ENCODE data around the gene TASOR2.

Gene TASOR2

DNA sequence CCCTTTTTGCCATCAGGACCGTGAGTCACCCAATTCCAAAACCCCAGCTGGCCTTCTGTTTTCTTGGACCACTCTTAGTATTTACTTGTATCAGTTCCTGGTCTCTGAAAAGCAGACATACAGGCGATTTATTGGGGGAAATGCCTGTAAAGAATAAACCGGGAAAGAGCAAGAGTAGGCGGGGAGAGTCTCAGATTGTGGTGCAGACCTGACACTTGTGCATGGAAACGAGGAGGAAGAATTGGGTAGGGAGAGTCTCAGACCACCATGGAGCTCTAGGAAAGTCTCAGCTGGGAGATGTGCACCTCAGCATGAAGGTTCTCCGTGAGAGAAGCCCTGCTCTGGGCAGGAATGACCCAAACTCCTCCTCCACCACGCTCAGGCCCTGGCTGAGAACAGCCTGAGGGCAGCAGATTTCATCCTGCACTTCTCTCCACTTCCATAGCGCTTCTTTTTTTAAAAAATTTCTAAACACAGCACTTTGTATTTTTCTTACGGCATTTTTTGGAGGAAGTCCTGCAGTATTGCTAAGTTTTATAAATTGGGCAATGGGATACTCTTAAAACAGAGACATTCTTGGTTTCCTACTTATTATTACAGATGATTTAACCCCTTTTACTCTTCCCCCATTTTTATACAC is 6.1 kb upstream of the TASOR2 start:
- Histone ChIP-seq H3K9me3 (ENCODE audit: severe bottlenecking) (no peaks in the 10 kb centered on the region), H3K36me3 (ENCODE audit: low read depth) (no peaks in the 10 kb centered on the region), H3K27me3 (ENCODE audit: insufficient read depth, poor library complexity, severe bottlenecking) (no peaks in the 10 kb centered on the region), H3K4me3 (ENCODE audit: severe bottlenecking) (no peak overlapping the region), H3K27ac (ENCODE audit: poor library complexity, severe bottlenecking) (no peak overlapping the region), H3K4me1 (ENCODE audit: insufficient read depth, poor library complexity, severe bottlenecking) (no peaks in the 10 kb centered on the region)
- DNase-seq (ENCODE audit: low spot score) (no peak), ATAC-seq (ENCODE audit: low read depth) (no peak)
- TF ChIP-seq, protein P1, sequence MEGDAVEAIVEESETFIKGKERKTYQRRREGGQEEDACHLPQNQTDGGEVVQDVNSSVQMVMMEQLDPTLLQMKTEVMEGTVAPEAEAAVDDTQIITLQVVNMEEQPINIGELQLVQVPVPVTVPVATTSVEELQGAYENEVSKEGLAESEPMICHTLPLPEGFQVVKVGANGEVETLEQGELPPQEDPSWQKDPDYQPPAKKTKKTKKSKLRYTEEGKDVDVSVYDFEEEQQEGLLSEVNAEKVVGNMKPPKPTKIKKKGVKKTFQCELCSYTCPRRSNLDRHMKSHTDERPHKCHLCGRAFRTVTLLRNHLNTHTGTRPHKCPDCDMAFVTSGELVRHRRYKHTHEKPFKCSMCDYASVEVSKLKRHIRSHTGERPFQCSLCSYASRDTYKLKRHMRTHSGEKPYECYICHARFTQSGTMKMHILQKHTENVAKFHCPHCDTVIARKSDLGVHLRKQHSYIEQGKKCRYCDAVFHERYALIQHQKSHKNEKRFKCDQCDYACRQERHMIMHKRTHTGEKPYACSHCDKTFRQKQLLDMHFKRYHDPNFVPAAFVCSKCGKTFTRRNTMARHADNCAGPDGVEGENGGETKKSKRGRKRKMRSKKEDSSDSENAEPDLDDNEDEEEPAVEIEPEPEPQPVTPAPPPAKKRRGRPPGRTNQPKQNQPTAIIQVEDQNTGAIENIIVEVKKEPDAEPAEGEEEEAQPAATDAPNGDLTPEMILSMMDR (IDR thresholded peaks at IDR 0.05; ENCODE audit: poor library complexity, severe bottlenecking) = no peak

DNA sequence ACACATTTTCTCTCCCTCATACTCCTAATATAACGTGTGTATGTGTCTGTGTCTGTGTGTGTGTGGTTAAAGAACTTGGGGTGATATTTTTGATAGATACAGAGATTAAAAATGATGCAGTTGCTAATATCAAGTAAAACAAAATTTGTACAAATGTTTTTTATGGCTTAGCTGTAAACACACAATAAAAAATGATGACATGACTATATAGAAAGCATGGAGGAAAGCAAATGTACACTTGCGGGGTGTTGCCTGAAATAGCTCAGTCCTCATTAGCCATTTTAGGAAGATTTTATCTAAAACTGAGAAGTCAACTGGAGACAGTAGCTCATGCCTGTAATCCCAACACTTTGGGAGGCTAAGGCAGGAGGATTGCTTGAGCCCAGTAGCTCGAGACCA is 5.6 kb upstream of the TASOR2 start:
- ATAC-seq (ENCODE audit: low read depth) (no peak), DNase-seq (ENCODE audit: low spot score) (no peak)
- Histone ChIP-seq H3K27ac (ENCODE audit: poor library complexity, severe bottlenecking) (no peak overlapping the region), H3K4me1 (ENCODE audit: insufficient read depth, poor library complexity, severe bottlenecking) (peaks cover 1% of the 10 kb centered on the region), H3K36me3 (ENCODE audit: low read depth) (no peaks in the 10 kb centered on the region), H3K9me3 (ENCODE audit: severe bottlenecking) (no peaks in the 10 kb centered on the region), H3K4me3 (ENCODE audit: severe bottlenecking) (no peak overlapping the region), H3K27me3 (ENCODE audit: insufficient read depth, poor library complexity, severe bottlenecking) (no peaks in the 10 kb centered on the region)
- TF ChIP-seq, protein P1 (IDR thresholded peaks at IDR 0.05; ENCODE audit: poor library complexity, severe bottlenecking) = no peak

DNA sequence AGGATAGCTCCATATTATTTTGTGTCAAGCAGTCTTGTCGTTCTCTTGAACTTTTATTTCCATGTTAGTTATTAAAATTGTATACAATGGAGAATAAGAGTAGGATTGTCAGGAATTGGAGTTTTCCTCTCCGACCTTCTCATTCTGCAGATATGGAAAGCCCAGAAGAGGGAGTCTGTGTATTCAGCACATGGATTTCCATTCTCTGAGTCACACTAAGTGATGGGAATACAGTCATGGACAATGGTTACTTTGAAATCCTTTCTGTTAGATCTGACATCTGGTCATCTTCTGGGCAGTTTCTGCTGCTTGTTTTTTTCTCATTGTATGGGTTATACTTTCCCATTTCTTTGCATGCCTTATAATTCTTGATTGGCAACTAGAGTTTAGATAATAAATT is 5.0 kb upstream of the TASOR2 start:
- ATAC-seq (ENCODE audit: low read depth) (0 out of 3 replicates have a peak, but pooled peaks have one; percentile 20), DNase-seq (ENCODE audit: low spot score) (no peak)
- no peaks in the 10 kb centered on the region for H3K36me3 ChIP-seq (ENCODE audit: low read depth)
- H3K27me3 ChIP-seq (ENCODE audit: insufficient read depth, poor library complexity, severe bottlenecking) = no peaks in the 10 kb centered on the region
- TF ChIP-seq, protein P1 (IDR thresholded peaks at IDR 0.05; ENCODE audit: poor library complexity, severe bottlenecking) = no peak
- no peak overlapping the region for H3K4me3 ChIP-seq (ENCODE audit: severe bottlenecking)
- no peaks in the 10 kb centered on the region for H3K9me3 ChIP-seq (ENCODE audit: severe bottlenecking)
- H3K27ac ChIP-seq (ENCODE audit: poor library complexity, severe bottlenecking) = no peak overlapping the region
- peaks cover 4% of the 10 kb centered on the region for H3K4me1 ChIP-seq (ENCODE audit: insufficient read depth, poor library complexity, severe bottlenecking)

DNA sequence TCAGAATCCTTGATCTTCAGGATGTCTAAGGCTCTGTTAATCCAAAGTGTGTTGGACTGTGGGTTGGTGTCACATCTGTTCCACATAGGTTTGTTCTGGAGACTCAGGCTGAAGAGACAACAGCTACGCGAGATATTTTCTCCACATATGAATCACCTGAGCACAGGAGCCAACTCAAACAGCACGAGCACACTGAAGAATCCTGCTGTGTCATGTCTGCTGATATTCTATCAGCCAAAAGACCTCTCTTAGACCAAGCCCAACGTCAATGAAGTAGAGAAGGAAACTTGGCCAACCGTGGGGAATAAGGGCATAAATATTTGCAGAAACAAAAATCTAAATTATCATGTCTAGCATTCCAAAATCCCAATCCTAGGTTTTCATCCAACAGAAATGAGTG is 2.7 kb upstream of the TASOR2 start:
- no peaks in the 10 kb centered on the region for H3K9me3 ChIP-seq (ENCODE audit: severe bottlenecking)
- no peaks in the 10 kb centered on the region for H3K27me3 ChIP-seq (ENCODE audit: insufficient read depth, poor library complexity, severe bottlenecking)
- no peak overlapping the region for H3K4me3 ChIP-seq (ENCODE audit: severe bottlenecking)
- no peak for ATAC-seq (ENCODE audit: low read depth)
- TF ChIP-seq, protein P1 (IDR thresholded peaks at IDR 0.05; ENCODE audit: poor library complexity, severe bottlenecking) = no peak
- H3K4me1 ChIP-seq (ENCODE audit: insufficient read depth, poor library complexity, severe bottlenecking) = peaks cover 10% of the 10 kb centered on the region
- H3K27ac ChIP-seq (ENCODE audit: poor library complexity, severe bottlenecking) = no peak overlapping the region
- no peaks in the 10 kb centered on the region for H3K36me3 ChIP-seq (ENCODE audit: low read depth)
- DNase-seq (ENCODE audit: low spot score) = no peak

DNA sequence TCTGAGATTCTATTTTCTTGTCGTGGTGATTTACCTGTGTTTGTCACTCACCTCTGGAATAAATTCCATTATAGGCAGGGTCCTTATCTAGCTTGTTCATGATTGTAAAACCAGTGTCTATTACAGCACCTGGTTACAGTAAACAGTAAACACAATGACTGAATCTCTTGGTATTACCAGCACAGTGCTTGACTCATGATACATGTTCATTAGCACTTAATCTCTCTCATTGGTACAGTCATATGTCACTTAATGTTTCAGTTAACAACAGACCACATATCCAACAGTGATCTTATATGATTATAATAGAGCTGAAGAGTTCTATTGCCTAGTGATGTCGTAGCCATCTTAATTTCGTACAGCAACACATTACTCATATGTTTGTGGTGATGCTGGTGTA is 1.6 kb upstream of the TASOR2 start:
- H3K4me1 ChIP-seq (ENCODE audit: insufficient read depth, poor library complexity, severe bottlenecking) = peaks cover 13% of the 10 kb centered on the region
- ATAC-seq (ENCODE audit: low read depth) (no peak), DNase-seq (ENCODE audit: low spot score) (no peak)
- no peaks in the 10 kb centered on the region for H3K9me3 ChIP-seq (ENCODE audit: severe bottlenecking)
- H3K27ac ChIP-seq (ENCODE audit: poor library complexity, severe bottlenecking) = no peak overlapping the region
- TF ChIP-seq, protein P1 (IDR thresholded peaks at IDR 0.05; ENCODE audit: poor library complexity, severe bottlenecking) = no peak
- no peaks in the 10 kb centered on the region for H3K27me3 ChIP-seq (ENCODE audit: insufficient read depth, poor library complexity, severe bottlenecking)
- H3K36me3 ChIP-seq (ENCODE audit: low read depth) = no peaks in the 10 kb centered on the region
- H3K4me3 ChIP-seq (ENCODE audit: severe bottlenecking) = no peak overlapping the region

All from RWPE2 (cell line).